ENCODE results near the gene OBSL1. TPM values are rescaled to one million over a fixed set of nuclear protein-coding genes. Genes with fewer than 3 reads are reported as not detected.

The OBSL1 gene
- total RNA-seq, 1 donor from 2014 or later, result 168 TPM

GRCh38 chr2:219514196-219514761 is 57.1 kb downstream of the OBSL1 start, which contains the start of gene ASIC4:
Gene ASIC4 (plus strand): TSS chr2:219514482. CDS start chr2:219514725, 243 bp downstream.
- no peak for DNase-seq (ENCODE audit: extremely low spot score, unreplicated experiment)
- Mint-ChIP-seq H3K36me3 (ENCODE audit: unreplicated experiment) (no peaks in the 10 kb centered on the region), H3K4me1 (ENCODE audit: unreplicated experiment) (peaks cover 25% of the 10 kb centered on the region), H3K27me3 (ENCODE audit: unreplicated experiment) (peaks cover 66% of the 10 kb centered on the region), H3K4me3 (ENCODE audit: unreplicated experiment) (no peak within 1 kb of the TSS), H3K27ac (ENCODE audit: unreplicated experiment) (no peak within 1 kb of the TSS), H3K9me3 (ENCODE audit: unreplicated experiment) (no peaks in the 10 kb centered on the region)
- no peak for TF ChIP-seq CTCF (IDR thresholded peaks at IDR 0.05)

GRCh38 chr2:219513787-219514186 is 57.6 kb downstream of the OBSL1 start:
- H3K27me3 Mint-ChIP-seq (ENCODE audit: unreplicated experiment), result peaks cover 66% of the 10 kb centered on the region
- H3K36me3 Mint-ChIP-seq (ENCODE audit: unreplicated experiment), result no peaks in the 10 kb centered on the region
- no peak for DNase-seq (ENCODE audit: extremely low spot score, unreplicated experiment)
- TF ChIP-seq CTCF (IDR thresholded peaks at IDR 0.05), result no peak
- H3K4me1 Mint-ChIP-seq (ENCODE audit: unreplicated experiment), result peaks cover 27% of the 10 kb centered on the region
- no peak overlapping the region for H3K4me3 Mint-ChIP-seq (ENCODE audit: unreplicated experiment)
- no peaks in the 10 kb centered on the region for H3K9me3 Mint-ChIP-seq (ENCODE audit: unreplicated experiment)
- no peak overlapping the region for H3K27ac Mint-ChIP-seq (ENCODE audit: unreplicated experiment)

- Mint-ChIP-seq H3K27ac (ENCODE audit: unreplicated experiment) (no peak overlapping the region), H3K27me3 (ENCODE audit: unreplicated experiment) (peaks cover 60% of the 10 kb centered on the region), H3K4me1 (ENCODE audit: unreplicated experiment) (peaks cover 27% of the 10 kb centered on the region), H3K9me3 (ENCODE audit: unreplicated experiment) (no peaks in the 10 kb centered on the region), H3K4me3 (ENCODE audit: unreplicated experiment) (no peak overlapping the region), H3K36me3 (ENCODE audit: unreplicated experiment) (no peaks in the 10 kb centered on the region)
- TF ChIP-seq CTCF (IDR thresholded peaks at IDR 0.05), result no peak
- no peak for DNase-seq (ENCODE audit: extremely low spot score, unreplicated experiment)
These were observed 58.7 kb downstream of the OBSL1 start for GRCh38 chr2:219512524-219513216.

GRCh38 chr2:219511547-219512325 is 59.6 kb downstream of the OBSL1 start:
- DNase-seq (ENCODE audit: extremely low spot score, unreplicated experiment), result no peak
- H3K4me1 Mint-ChIP-seq (ENCODE audit: unreplicated experiment), result peaks cover 27% of the 10 kb centered on the region
- peaks cover 51% of the 10 kb centered on the region for H3K27me3 Mint-ChIP-seq (ENCODE audit: unreplicated experiment)
- H3K4me3 Mint-ChIP-seq (ENCODE audit: unreplicated experiment), result no peak overlapping the region
- no peak overlapping the region for H3K27ac Mint-ChIP-seq (ENCODE audit: unreplicated experiment)
- H3K36me3 Mint-ChIP-seq (ENCODE audit: unreplicated experiment), result no peaks in the 10 kb centered on the region
- TF ChIP-seq CTCF (IDR thresholded peaks at IDR 0.05), result no peak
- H3K9me3 Mint-ChIP-seq (ENCODE audit: unreplicated experiment), result no peaks in the 10 kb centered on the region

Measured in osteocyte (in vitro differentiated cells).